ENCODE results near the gene LVRN.

GRCh38 chr5:115932991-115933390 lies 29.3 kb upstream of the LVRN start:
- TF ChIP-seq POLR2AphosphoS5 (IDR thresholded peaks at IDR 0.05; ENCODE audit: low read depth) (no peak), ZNF462 (CRISPR knock-in tag; IDR thresholded peaks at IDR 0.05) (no peak), CTCF (conservative IDR thresholded peaks at IDR 0.05; ENCODE audit: low read depth in 2 of 2) (no peak), EZH2 (IDR thresholded peaks at IDR 0.05; ENCODE audit: low read depth, unreplicated experiment) (no peak), CREB1 (CRISPR knock-in tag; IDR thresholded peaks at IDR 0.05; ENCODE audit: low read depth) (no peak), JUNB (IDR thresholded peaks at IDR 0.05; ENCODE audit: unreplicated experiment) (no peak), EZH2phosphoT487 (IDR thresholded peaks at IDR 0.05; ENCODE audit: unreplicated experiment) (no peak), NANOG (IDR thresholded peaks at IDR 0.05; ENCODE audit: borderline replicate concordance) (no peak)
- TF ChIP-seq, protein P1, sequence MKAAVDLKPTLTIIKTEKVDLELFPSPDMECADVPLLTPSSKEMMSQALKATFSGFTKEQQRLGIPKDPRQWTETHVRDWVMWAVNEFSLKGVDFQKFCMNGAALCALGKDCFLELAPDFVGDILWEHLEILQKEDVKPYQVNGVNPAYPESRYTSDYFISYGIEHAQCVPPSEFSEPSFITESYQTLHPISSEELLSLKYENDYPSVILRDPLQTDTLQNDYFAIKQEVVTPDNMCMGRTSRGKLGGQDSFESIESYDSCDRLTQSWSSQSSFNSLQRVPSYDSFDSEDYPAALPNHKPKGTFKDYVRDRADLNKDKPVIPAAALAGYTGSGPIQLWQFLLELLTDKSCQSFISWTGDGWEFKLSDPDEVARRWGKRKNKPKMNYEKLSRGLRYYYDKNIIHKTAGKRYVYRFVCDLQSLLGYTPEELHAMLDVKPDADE (IDR thresholded peaks at IDR 0.05), result no peak
- TF ChIP-seq, protein P2, sequence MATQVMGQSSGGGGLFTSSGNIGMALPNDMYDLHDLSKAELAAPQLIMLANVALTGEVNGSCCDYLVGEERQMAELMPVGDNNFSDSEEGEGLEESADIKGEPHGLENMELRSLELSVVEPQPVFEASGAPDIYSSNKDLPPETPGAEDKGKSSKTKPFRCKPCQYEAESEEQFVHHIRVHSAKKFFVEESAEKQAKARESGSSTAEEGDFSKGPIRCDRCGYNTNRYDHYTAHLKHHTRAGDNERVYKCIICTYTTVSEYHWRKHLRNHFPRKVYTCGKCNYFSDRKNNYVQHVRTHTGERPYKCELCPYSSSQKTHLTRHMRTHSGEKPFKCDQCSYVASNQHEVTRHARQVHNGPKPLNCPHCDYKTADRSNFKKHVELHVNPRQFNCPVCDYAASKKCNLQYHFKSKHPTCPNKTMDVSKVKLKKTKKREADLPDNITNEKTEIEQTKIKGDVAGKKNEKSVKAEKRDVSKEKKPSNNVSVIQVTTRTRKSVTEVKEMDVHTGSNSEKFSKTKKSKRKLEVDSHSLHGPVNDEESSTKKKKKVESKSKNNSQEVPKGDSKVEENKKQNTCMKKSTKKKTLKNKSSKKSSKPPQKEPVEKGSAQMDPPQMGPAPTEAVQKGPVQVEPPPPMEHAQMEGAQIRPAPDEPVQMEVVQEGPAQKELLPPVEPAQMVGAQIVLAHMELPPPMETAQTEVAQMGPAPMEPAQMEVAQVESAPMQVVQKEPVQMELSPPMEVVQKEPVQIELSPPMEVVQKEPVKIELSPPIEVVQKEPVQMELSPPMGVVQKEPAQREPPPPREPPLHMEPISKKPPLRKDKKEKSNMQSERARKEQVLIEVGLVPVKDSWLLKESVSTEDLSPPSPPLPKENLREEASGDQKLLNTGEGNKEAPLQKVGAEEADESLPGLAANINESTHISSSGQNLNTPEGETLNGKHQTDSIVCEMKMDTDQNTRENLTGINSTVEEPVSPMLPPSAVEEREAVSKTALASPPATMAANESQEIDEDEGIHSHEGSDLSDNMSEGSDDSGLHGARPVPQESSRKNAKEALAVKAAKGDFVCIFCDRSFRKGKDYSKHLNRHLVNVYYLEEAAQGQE (IDR thresholded peaks at IDR 0.05; ENCODE audit: unreplicated experiment), result no peak
